Measurements from ENCODE around the gene KCNK6. TPM values are rescaled to one million over a fixed set of nuclear protein-coding genes. Genes with fewer than 3 reads are reported as not detected.
A peak's percentile ranks its signal among the peaks of the same experiment; 100 is the strongest.

The KCNK6 gene
- total and polyA plus RNA-seq, 12 donors: 4.5 to 31.6 (median 10.8) TPM

DNA sequence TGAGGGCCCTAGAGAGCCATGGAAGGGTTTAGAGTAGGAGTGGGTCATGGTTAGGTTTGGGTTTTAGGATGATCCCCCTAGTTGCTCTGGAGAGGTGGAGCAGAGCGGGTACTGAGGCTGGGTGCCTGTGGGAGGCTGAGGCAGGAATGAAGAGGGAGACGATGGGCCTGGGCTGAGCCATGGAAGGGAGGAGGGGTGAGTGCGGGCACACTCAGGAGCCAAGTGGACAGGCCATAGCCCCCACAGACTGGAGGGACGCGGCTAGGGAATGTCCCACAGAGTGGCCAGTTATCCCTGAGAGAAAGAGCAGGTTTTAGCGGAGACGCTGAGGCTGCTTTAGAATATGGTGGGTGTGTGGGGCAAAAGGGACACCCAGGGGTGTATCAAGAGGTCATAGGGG lies 10.0 kb downstream of the KCNK6 start:
- Histone ChIP-seq H3K27me3 (no peaks in the 10 kb centered on the region), H3K4me1 (no peaks in the 10 kb centered on the region), H3K9me3 (no peaks in the 10 kb centered on the region), H3K36me3 (peaks cover 0 to 48% (median 19%) of the 10 kb centered on the region in 9 donors), H3K4me3 (no peak overlapping the region), H3K27ac (no peak overlapping the region)
- WGBS, 2 donors: 95 to 98% methylated on average over 7 of the region's 7 CpGs
- DNase-seq (no peak), ATAC-seq (no peak)
- intact Hi-C loops (cut with DNase I): loop anchor here in 8 of 10 donors (5.0 to 10.0 kb wide), 5 partner anchors 65 to 427 kb away; partner anchors contain the start of genes SIPA1L3 (in 4 of the 8), WDR87 (in 4 of the 8) and SPINT2 (in 1 of the 8)
- TF ChIP-seq, protein P1, sequence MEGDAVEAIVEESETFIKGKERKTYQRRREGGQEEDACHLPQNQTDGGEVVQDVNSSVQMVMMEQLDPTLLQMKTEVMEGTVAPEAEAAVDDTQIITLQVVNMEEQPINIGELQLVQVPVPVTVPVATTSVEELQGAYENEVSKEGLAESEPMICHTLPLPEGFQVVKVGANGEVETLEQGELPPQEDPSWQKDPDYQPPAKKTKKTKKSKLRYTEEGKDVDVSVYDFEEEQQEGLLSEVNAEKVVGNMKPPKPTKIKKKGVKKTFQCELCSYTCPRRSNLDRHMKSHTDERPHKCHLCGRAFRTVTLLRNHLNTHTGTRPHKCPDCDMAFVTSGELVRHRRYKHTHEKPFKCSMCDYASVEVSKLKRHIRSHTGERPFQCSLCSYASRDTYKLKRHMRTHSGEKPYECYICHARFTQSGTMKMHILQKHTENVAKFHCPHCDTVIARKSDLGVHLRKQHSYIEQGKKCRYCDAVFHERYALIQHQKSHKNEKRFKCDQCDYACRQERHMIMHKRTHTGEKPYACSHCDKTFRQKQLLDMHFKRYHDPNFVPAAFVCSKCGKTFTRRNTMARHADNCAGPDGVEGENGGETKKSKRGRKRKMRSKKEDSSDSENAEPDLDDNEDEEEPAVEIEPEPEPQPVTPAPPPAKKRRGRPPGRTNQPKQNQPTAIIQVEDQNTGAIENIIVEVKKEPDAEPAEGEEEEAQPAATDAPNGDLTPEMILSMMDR (IDR thresholded peaks at IDR 0.05): no peak

DNA sequence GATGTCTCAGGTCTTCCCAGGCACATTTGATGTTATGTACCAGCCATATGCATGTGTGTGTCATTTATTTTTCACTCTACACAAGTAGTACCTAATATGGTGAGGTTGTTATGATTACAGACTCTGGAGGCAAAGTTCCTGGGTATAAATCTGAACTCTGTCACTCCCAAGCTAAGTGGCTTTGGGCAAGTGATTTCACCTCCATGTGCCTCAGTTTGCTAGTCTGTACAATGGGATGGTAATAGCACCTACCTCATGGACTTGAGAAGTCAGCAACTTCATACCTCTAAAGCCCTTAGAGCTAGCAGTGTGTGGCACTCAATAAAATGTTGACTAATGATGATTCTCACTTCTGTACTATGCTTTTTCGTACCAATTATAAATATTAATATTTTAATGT lies 12.1 kb downstream of the KCNK6 start:
- no peaks in the 10 kb centered on the region for H3K9me3 ChIP-seq
- no peak for ATAC-seq
- peaks cover 0 to 4% (median 0%) of the 10 kb centered on the region in 9 donors for H3K4me1 ChIP-seq
- TF ChIP-seq, protein P1 (IDR thresholded peaks at IDR 0.05): no peak
- intact Hi-C loops (cut with DNase I): loop anchor here in 6 of 10 donors (2.0 to 10.0 kb wide), 5 partner anchors 87 to 429 kb away; partner anchors contain the start of genes SIPA1L3 (in 2 of the 6) and WDR87 (in 2 of the 6)
- H3K36me3 ChIP-seq: peaks cover 0 to 27% (median 16%) of the 10 kb centered on the region in 9 donors
- no peak overlapping the region for H3K27ac ChIP-seq
- 96% methylated on average over 1 of the region's 1 CpG for WGBS, 2 donors
- no peaks in the 10 kb centered on the region for H3K27me3 ChIP-seq
- no peak overlapping the region for H3K4me3 ChIP-seq
- DNase-seq: no peak

- Histone ChIP-seq H3K27ac (no peak overlapping the region), H3K4me1 (peaks cover 0 to 12% (median 9%) of the 10 kb centered on the region in 9 donors), H3K36me3 (peaks cover 0 to 12% (median under 1%) of the 10 kb centered on the region in 9 donors), H3K27me3 (no peaks in the 10 kb centered on the region), H3K9me3 (no peaks in the 10 kb centered on the region), H3K4me3 (no peak overlapping the region)
- TF ChIP-seq, protein P1 (IDR thresholded peaks at IDR 0.05): no peak
- intact Hi-C loops (cut with DNase I): loop anchor here in 6 of 10 donors (2.0 to 10.0 kb wide), 5 partner anchors 88 to 431 kb away; partner anchors contain the start of genes SIPA1L3 (in 2 of the 6) and WDR87 (in 2 of the 6)
- 93 to 94% methylated on average over 9 of the region's 9 CpGs for WGBS, 2 donors
- DNase-seq (no peak), ATAC-seq (no peak)
Measured at GRCh38 chr19:38333245-38333644, 13.6 kb downstream of the KCNK6 start.

GRCh38 chr19:38335949-38336637 lies 16.4 kb downstream of the KCNK6 start:
- H3K27me3 ChIP-seq: no peaks in the 10 kb centered on the region
- H3K4me3 ChIP-seq: peak overlapping the region; percentile 12 to 87 (median 76)
- H3K27ac ChIP-seq: peak overlapping the region; percentile 83 to 95 (median 92)
- intact Hi-C loops (cut with DNase I): loop anchor here in 9 of 10 donors (1.0 to 10.0 kb wide), 12 partner anchors 36 to 437 kb away; partner anchors contain the start of genes PSMD8 (in 8 of the 9), SIPA1L3 (in 3 of the 9) and WDR87 (in 3 of the 9)
- DNase-seq (peak; percentile 94 to 95), ATAC-seq (peak; percentile 88 to 96 (median 94))
- WGBS, 2 donors: 1% methylated on average over 51 to 52 of the region's 52 CpGs
- H3K4me1 ChIP-seq: peaks cover 0 to 12% (median 9%) of the 10 kb centered on the region in 9 donors
- no peaks in the 10 kb centered on the region for H3K9me3 ChIP-seq
- H3K36me3 ChIP-seq: peaks cover 0 to 12% (median 0%) of the 10 kb centered on the region in 9 donors
- TF ChIP-seq, protein P1 (IDR thresholded peaks at IDR 0.05): no peak
